Trophoblast cell (in vitro differentiated cells and primary cell): ENCODE measurements around the gene ZNF862.

ENCODE experiments used
- DNase-seq, 2 donors: peaks; one replicate each; pipeline ENCODE4 v3.0.0-alpha.2; 2016
- H2AFZ ChIP-seq: 2 replicates; pipeline ENCODE4 v1.6.1; 2013; ENCODE audit warnings: low read length, moderate library complexity, mild to moderate bottlenecking; ENCODE audit not compliant: insufficient read depth, poor library complexity
- H2AK5ac ChIP-seq: 2 replicates; pipeline ENCODE4 v1.6.1; 2013; ENCODE audit warnings: mild to moderate bottlenecking, low read length
- H2BK120ac ChIP-seq: 2 replicates; pipeline ENCODE4 v1.6.1; 2013; ENCODE audit warnings: low read length, mild to moderate bottlenecking, moderate library complexity; ENCODE audit not compliant: insufficient read depth, poor library complexity
- H2BK12ac ChIP-seq: 2 replicates; pipeline ENCODE4 v1.6.1; 2013; ENCODE audit warnings: mild to moderate bottlenecking, low read length, moderate library complexity
- H2BK5ac ChIP-seq: 2 replicates; pipeline ENCODE4 v1.6.1; 2013; ENCODE audit warnings: low read length, low read depth, moderate library complexity, mild to moderate bottlenecking; ENCODE audit not compliant: poor library complexity
- H3K14ac ChIP-seq: 2 replicates; pipeline ENCODE4 v1.6.1; 2013; ENCODE audit warnings: mild to moderate bottlenecking, low read length
- H3K18ac ChIP-seq: 2 replicates; pipeline ENCODE4 v1.6.1; 2013; ENCODE audit warnings: mild to moderate bottlenecking, low read length
- H3K23ac ChIP-seq: 2 replicates; pipeline ENCODE4 v1.6.1; 2013; ENCODE audit warnings: low read length
- H3K27ac ChIP-seq: 2 replicates; pipeline ENCODE4 v1.5.1; 2013; ENCODE audit warnings: low read depth, mild to moderate bottlenecking, inconsistent platforms, low read length, moderate library complexity
- H3K27me3 ChIP-seq: 2 replicates; pipeline ENCODE4 v1.6.1; 2013; ENCODE audit warnings: inconsistent platforms, mild to moderate bottlenecking, low read length, moderate library complexity; ENCODE audit not compliant: insufficient read depth
- H3K36me3 ChIP-seq, 2 experiments: 1 replicate in 1 of 2; 2 replicates in 1 of 2; pipeline ENCODE4 v1.6.1; 2013; ENCODE audit warnings: low read length in 2 of 2, mild to moderate bottlenecking in 2 of 2, moderate library complexity in 1 of 2; ENCODE audit not compliant: insufficient read depth in 2 of 2, control insufficient read depth in 1 of 2
- H3K4ac ChIP-seq: 2 replicates; pipeline ENCODE4 v1.6.1; 2013; ENCODE audit warnings: low read depth, mild to moderate bottlenecking, low read length, moderate library complexity
- H3K4me1 ChIP-seq, 2 experiments: 1 replicate in 1 of 2; 2 replicates in 1 of 2; pipeline ENCODE4 v1.6.1; 2013; ENCODE audit warnings: low read length in 2 of 2, mild to moderate bottlenecking in 2 of 2, moderate library complexity in 1 of 2; ENCODE audit not compliant: insufficient read depth in 2 of 2, control insufficient read depth in 1 of 2
- H3K4me2 ChIP-seq: 2 replicates; pipeline ENCODE4 v1.6.1; 2013; ENCODE audit warnings: inconsistent platforms, mild to moderate bottlenecking, low read length, moderate library complexity
- H3K4me3 ChIP-seq: 2 replicates; pipeline ENCODE4 v1.5.1; 2013; ENCODE audit warnings: mild to moderate bottlenecking, low read depth, low read length, inconsistent platforms
- H3K79me1 ChIP-seq: one replicate; pipeline ENCODE4 v1.6.1; 2013; ENCODE audit warnings: low read length
- H3K79me2 ChIP-seq: 2 replicates; pipeline ENCODE4 v1.6.1; 2013; ENCODE audit warnings: low read length, mild to moderate bottlenecking; ENCODE audit not compliant: control insufficient read depth, insufficient read depth, poor library complexity
- H3K9ac ChIP-seq: 2 replicates; pipeline ENCODE4 v1.6.1; 2013; ENCODE audit warnings: mild to moderate bottlenecking, low read length
- H3K9me3 ChIP-seq: 2 replicates; pipeline ENCODE4 v1.6.1; 2013; ENCODE audit warnings: low read depth, mild to moderate bottlenecking, control low read depth, inconsistent platforms, low read length; ENCODE audit not compliant: insufficient read depth
- H4K12ac ChIP-seq: 2 replicates; pipeline ENCODE4 v1.6.1; 2013; ENCODE audit warnings: low read depth, mild to moderate bottlenecking, low read length, moderate library complexity
- H4K8ac ChIP-seq: 2 replicates; pipeline ENCODE4 v1.6.1; 2013; ENCODE audit warnings: low read depth, mild to moderate bottlenecking, low read length, moderate library complexity
- H4K91ac ChIP-seq: one replicate; pipeline ENCODE4 v1.6.1; 2013; ENCODE audit warnings: low read depth, mild to moderate bottlenecking, low read length, moderate library complexity
- WGBS: extraction: QIAGEN DNeasy Blood & Tissue Kit; methylation state at CpG from one replicate; pipeline ENCODE4 v1.1.7; 2013; ENCODE audit warnings: missing lambda C conversion rate; ENCODE audit not compliant: insufficient read length, insufficient coverage; ENCODE audit errors: extremely low coverage; 5-methylcytosine and 5-hydroxymethylcytosine counted together

ZNF862 gene

DNA sequence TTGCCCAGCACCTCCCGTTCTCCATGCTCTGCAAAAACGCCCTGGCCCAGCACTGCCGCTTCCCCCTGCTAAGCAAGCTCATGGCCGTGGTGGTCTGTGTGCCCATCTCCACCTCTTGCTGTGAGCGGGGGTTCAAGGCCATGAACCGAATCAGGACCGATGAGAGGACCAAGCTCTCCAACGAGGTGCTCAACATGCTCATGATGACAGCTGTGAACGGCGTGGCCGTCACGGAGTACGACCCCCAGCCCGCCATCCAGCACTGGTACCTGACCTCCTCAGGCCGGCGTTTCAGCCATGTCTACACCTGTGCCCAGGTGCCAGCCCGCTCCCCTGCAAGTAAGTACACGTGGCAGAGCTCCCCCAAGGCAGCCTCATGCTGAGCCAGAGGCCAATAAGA is 24.0 kb downstream of the ZNF862 start:
- Histone ChIP-seq H3K23ac (no peak overlapping the region), H2AK5ac (no peak overlapping the region), H2BK12ac (no peak overlapping the region), H3K4ac (no peak overlapping the region), H2AFZ (no peak overlapping the region), H3K4me1 (no peaks in the 10 kb centered on the region), H3K14ac (no peak overlapping the region), H4K12ac (no peak overlapping the region), H3K27me3 (no peaks in the 10 kb centered on the region), H3K9me3 (no peaks in the 10 kb centered on the region), H3K36me3 (peaks cover 0 to 4% of the 10 kb centered on the region in 2 experiments), H3K18ac (no peak overlapping the region), H3K79me2 (no peaks in the 10 kb centered on the region), H2BK5ac (no peak overlapping the region), H4K91ac (no peak overlapping the region), H3K27ac (no peak overlapping the region), H4K8ac (no peak overlapping the region), H3K4me3 (no peak overlapping the region), H3K79me1 (no peaks in the 10 kb centered on the region), H2BK120ac (no peak overlapping the region), H3K9ac (no peak overlapping the region), H3K4me2 (no peak overlapping the region)
- WGBS: no CpG with 5 or more reads among the region's 18 CpGs
- DNase-seq: no peak

DNA sequence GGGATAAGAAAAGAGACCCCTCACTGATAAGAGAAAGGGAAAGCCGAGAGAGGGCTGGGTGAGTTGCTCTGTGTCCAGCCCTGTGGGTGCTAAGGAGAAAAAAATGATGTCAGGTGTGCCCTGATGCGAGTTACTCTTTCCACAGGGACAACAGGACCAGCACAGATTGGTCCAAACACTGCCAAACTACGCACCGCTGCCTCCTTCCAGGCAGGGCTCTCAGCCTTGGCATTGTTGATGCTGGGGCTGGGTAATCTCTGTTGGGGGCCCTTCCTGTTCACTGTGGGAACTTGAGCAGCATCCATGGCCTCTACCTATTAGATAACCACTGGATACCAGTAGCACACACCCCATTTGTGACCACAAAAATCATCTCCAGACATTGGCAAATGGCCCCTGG is 25.3 kb downstream of the ZNF862 start:
- H2BK12ac ChIP-seq: no peak overlapping the region
- no CpG with 5 or more reads among the region's 4 CpGs for WGBS
- H3K9ac ChIP-seq: no peak overlapping the region
- no peaks in the 10 kb centered on the region for H3K4me1 ChIP-seq
- H3K4ac ChIP-seq: no peak overlapping the region
- H4K8ac ChIP-seq: no peak overlapping the region
- H3K36me3 ChIP-seq: peaks cover 0 to 4% of the 10 kb centered on the region in 2 experiments
- no peak overlapping the region for H3K4me2 ChIP-seq
- H2BK120ac ChIP-seq: no peak overlapping the region
- H3K14ac ChIP-seq: no peak overlapping the region
- no peak overlapping the region for H2AK5ac ChIP-seq
- H3K18ac ChIP-seq: no peak overlapping the region
- no peak overlapping the region for H3K4me3 ChIP-seq
- no peak overlapping the region for H2AFZ ChIP-seq
- H2BK5ac ChIP-seq: no peak overlapping the region
- no peak for DNase-seq
- no peak overlapping the region for H3K23ac ChIP-seq
- no peak overlapping the region for H4K91ac ChIP-seq
- no peaks in the 10 kb centered on the region for H3K27me3 ChIP-seq
- no peak overlapping the region for H4K12ac ChIP-seq
- H3K27ac ChIP-seq: no peak overlapping the region
- no peaks in the 10 kb centered on the region for H3K79me2 ChIP-seq
- no peaks in the 10 kb centered on the region for H3K9me3 ChIP-seq
- H3K79me1 ChIP-seq: no peaks in the 10 kb centered on the region

DNA sequence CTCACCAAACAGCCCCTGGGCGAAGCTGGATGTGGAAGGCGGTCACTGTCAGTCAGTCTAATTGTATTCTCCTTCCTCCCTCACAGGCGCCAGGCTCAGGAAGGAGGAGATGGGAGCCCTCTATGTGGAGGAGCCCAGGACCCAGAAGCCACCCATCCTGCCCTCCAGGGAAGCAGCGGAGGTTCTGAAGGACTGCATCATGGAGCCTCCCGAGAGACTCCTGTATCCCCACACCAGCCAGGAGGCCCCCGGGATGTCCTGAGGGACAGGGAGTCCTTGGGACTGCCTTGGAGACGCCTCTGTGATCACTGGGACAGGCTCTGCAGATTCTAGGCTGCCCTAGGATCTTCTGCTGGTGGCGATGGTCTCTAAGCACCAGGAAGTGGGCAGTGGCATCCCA is 25.8 kb downstream of the ZNF862 start:
- Histone ChIP-seq H2BK12ac (no peak overlapping the region), H3K79me1 (no peaks in the 10 kb centered on the region), H3K23ac (no peak overlapping the region), H3K9ac (no peak overlapping the region), H2BK120ac (no peak overlapping the region), H2AK5ac (no peak overlapping the region), H3K27me3 (no peaks in the 10 kb centered on the region), H2BK5ac (no peak overlapping the region), H4K91ac (no peak overlapping the region), H3K9me3 (no peaks in the 10 kb centered on the region), H3K27ac (no peak overlapping the region), H3K4ac (no peak overlapping the region), H3K36me3 (peaks cover 0 to 4% of the 10 kb centered on the region in 2 experiments), H3K18ac (no peak overlapping the region), H4K8ac (no peak overlapping the region), H2AFZ (no peak overlapping the region), H3K79me2 (no peaks in the 10 kb centered on the region), H3K4me3 (no peak overlapping the region), H3K14ac (no peak overlapping the region), H4K12ac (no peak overlapping the region), H3K4me1 (no peaks in the 10 kb centered on the region), H3K4me2 (no peak overlapping the region)
- WGBS: no CpG with 5 or more reads among the region's 8 CpGs
- no peak for DNase-seq

DNA sequence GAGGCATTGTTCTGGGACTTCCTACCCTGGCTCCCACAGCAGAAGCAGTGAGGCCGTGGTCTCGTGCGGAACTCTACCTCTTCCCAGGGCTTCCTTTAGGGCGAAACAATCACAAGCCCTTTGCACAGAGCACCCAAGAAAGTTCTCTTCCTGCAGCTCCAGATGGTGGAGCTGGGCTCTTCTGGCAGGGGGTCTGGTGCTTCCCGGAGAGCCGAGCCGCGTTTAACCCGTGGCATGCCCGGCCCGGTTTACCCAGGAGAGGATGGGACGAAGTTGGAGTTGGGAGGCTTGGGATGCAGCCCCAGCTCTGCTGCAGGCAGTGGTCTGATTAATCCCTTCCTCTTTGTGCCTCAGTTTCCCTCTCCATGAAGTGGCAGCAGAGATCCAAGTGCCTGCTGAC is 26.6 kb downstream of the ZNF862 start:
- H2AK5ac ChIP-seq: no peak overlapping the region
- no CpG with 5 or more reads among the region's 12 CpGs for WGBS
- no peak overlapping the region for H2BK12ac ChIP-seq
- no peak overlapping the region for H3K4ac ChIP-seq
- no peaks in the 10 kb centered on the region for H3K79me2 ChIP-seq
- H3K18ac ChIP-seq: no peak overlapping the region
- H3K4me1 ChIP-seq: no peaks in the 10 kb centered on the region
- H3K27me3 ChIP-seq: no peaks in the 10 kb centered on the region
- no peak overlapping the region for H2AFZ ChIP-seq
- H4K91ac ChIP-seq: no peak overlapping the region
- no peak overlapping the region for H2BK5ac ChIP-seq
- H3K79me1 ChIP-seq: no peaks in the 10 kb centered on the region
- H4K12ac ChIP-seq: no peak overlapping the region
- no peak overlapping the region for H2BK120ac ChIP-seq
- DNase-seq: no peak
- H3K36me3 ChIP-seq: peaks cover 0 to 4% of the 10 kb centered on the region in 2 experiments
- no peak overlapping the region for H3K14ac ChIP-seq
- no peak overlapping the region for H3K27ac ChIP-seq
- no peak overlapping the region for H3K9ac ChIP-seq
- no peak overlapping the region for H3K4me3 ChIP-seq
- no peak overlapping the region for H4K8ac ChIP-seq
- no peak overlapping the region for H3K4me2 ChIP-seq
- no peaks in the 10 kb centered on the region for H3K9me3 ChIP-seq
- H3K23ac ChIP-seq: no peak overlapping the region
